Cerebellar nuclear complex (tissue), 1 donor: ENCODE measurements around the gene PNMA1.

Source experiments
- DNase-seq, 2 experiments: peaks; one replicate each; lab custom pipeline; 2025; lab: John Stamatoyannopoulos, UW

PNMA1 gene

GRCh38 chr14:73663548-73664212 lies 50.5 kb downstream of the PNMA1 start:
- no peak for DNase-seq

- DNase-seq: no peak
Measured at GRCh38 chr14:73662487-73662943, 51.7 kb downstream of the PNMA1 start.

DNA sequence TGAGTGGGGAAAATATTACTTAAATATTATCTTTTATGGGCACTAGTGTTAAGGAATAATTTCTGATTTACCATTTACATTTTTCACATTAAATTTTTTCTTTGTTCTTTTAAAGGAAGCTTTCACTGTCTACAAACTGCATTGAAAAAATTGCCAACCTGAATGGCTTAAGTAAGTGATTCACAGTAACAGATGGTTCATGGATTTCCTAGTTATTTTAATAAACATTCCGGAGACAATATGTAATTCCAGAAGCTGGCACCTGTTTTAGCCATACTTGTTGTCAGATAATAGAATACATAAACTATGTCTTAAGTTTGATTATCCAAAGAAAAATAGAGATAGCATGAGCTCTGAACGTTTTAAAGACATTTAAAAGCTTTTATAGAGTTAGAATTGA lies 52.3 kb downstream of the PNMA1 start:
- DNase-seq: no peak
